Measurements from ENCODE around the gene MLXIP.

The MLXIP gene

DNA sequence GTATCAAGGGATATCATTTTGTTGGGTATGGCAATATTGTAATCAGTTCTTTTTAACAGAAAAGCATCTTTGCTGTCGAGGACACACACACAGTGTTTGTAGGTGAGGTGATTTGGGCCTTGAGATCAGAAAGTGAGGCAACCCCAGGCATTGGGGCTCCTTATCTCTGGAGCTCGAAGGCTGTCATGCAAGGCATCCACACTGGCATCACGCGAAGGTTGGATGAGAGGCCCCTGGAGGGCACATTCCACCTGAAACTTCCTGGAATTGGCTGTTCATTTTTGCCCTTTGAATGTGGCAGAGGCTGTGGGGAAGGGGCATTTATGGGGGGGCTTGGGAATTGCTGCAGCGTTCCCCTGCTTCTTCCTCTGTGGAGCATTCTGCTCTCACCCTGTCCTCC lies 49.9 kb downstream of the MLXIP start:
- DNase-seq, result no peak

DNA sequence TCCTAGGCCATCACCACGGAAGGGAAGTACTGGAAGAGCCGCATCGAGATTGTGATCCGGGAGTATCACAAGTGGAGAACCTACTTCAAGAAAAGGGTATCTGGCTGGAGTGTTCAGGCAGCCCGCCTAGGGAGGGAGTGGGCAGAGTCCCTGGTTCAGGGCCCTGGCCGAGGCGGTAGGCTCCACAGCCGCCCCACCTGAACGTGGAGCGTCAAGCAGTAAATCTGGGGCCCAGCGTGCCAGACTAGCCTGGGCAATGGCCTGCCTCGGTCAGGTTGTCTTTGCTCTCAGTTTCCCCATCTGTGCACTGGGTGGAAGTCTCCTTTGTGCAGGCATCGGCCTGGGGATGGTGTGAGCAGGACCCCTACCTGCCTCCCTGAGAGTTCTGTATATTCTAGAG lies 50.6 kb downstream of the MLXIP start:
- DNase-seq, result no peak

DNA sequence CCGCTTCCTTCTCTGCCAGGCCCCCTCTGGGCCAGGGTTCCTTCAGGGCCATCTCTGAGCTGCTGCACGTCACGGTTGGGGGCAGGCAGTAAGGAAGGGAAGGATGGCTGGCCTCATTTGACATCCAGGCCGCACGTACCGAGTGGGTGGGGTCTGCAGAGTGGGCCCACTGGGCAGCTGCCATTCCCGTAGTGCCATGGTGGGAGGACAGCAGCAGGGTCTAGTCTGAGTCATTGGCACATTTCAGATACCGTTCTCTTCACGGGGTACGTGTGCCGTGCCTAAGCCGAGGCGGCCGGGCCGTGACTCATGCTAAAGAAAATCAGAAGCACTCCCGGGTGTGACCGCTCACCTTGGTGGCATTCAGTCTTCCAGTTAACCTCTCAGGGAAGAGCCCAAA lies 51.6 kb downstream of the MLXIP start:
- no peak for DNase-seq

DNA sequence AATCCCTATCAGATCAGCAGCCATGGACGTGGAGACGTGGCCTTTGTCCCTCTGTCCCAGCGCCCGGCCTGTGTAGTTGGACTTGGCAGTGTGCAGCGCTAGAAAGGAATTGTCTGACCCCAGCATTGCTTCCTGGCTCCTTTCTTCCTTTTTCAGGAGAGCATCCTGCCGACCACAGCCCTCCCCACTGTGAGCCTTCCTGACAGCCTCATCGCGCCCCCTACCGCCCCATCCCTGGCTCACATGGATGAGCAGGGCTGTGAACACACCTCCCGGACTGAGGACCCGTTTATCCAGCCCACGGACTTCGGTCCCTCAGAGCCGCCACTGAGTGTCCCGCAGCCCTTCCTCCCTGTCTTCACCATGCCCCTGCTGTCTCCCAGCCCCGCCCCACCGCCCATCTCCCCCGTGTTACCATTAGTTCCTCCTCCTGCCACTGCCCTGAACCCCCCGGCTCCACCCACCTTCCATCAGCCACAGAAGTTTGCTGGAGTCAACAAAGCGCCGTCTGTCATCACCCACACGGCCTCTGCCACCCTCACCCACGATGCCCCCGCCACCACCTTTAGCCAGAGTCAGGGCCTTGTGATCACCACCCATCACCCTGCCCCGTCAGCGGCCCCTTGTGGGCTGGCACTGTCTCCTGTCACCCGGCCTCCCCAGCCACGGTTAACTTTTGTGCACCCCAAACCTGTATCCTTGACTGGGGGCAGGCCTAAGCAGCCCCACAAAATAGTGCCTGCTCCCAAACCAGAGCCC lies 54.8 kb downstream of the MLXIP start:
- no peak for DNase-seq

DNA sequence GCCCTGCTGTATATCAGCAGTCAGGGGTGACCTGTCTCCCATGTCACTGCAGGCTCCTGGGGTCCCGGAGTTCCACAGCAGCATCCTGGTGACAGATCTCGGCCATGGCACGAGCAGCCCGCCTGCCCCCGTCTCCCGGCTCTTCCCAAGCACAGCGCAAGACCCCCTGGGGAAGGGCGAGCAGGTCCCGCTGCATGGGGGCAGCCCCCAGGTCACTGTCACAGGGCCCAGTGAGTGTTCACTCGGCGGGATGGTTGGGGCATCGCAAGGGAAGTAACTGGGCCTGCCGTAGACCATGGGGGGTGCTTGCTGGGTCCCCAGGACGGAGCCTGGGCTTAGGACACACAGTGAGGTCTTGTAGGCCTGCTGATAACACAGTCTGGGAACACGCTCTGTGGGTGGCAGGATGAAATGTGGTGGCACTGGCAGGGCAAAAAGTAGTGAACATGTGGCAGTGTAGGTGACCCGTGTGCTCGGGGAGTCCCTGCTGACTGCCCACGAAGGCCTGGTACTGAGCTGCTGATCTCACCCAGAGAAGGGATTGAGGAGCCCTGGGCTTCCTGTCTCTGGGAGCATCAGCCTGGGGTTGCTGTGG lies 57.0 kb downstream of the MLXIP start:
- no peak for DNase-seq

DNA sequence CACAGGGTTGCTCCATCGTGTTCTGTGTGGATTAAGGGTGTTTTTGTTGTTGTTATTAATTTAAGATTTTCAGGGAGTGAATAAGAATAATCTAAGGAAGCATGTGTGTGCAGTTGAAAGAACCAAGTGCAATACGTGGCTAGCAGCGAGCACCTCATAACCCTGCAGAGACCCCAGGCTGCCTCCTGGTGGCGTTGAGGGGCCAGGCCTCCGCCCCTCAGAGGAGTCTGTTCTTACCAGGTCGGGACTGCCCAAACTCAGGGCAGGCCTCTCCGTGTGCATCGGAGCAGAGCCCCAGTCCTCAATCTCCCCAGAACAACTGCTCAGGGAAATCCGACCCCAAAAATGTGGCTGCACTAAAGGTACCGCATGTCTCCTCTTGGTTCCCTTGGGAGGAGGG lies 58.7 kb downstream of the MLXIP start:
- DNase-seq, result no peak

DNA sequence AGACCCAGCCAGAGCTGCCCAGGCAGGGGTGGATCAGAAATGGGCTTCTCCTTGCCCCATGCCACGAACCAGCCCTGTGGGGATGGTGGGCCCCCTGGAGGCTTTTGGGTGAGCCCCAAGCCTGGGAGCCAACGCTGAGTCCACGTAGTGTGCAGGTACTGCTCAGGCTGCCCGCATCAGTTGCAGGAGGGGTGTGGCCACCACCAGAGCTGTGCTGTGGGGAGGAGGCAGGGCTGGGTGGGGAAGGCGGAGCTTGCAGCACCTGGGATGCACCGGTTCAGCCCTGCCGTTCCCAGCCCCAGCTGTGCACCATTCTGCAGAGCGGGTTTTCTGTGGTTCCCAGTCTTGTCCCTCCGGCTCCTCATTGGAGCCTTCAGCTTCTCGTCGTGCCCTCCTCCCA lies 59.1 kb downstream of the MLXIP start:
- no peak for DNase-seq

DNA sequence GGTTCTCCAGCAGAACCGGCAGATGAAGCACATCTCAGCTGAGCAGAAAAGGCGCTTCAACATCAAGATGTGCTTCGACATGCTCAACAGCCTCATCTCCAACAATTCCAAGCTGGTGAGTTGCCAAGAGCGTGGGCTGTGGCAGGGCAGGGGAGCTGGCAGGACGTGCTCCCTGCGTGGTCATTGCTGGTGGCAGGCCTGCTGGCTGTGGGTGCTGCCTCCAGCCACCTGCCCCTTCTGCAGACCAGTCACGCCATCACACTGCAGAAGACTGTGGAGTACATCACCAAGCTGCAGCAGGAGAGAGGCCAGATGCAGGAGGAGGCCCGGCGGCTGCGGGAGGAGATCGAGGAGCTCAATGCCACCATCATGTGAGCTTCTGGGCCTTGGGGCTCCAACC lies 59.6 kb downstream of the MLXIP start:
- DNase-seq, result no peak

DNA sequence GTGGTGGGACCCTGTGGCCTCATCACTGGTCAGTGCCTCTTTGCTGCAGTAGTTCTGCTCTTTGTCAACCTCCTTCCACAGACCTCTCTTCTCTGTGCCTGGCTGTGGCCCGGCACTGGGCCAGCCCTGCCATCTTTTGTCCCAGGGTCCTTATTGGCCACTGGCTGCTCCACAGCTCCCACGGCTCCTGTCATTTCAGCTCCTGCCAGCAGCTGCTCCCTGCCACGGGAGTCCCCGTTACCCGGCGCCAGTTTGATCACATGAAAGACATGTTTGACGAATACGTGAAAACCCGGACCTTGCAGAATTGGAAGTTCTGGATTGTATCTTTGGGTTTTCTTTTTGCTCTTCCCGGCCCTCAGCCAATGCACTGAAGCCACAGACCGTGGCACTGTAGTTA lies 60.1 kb downstream of the MLXIP start:
- DNase-seq, result no peak

DNA sequence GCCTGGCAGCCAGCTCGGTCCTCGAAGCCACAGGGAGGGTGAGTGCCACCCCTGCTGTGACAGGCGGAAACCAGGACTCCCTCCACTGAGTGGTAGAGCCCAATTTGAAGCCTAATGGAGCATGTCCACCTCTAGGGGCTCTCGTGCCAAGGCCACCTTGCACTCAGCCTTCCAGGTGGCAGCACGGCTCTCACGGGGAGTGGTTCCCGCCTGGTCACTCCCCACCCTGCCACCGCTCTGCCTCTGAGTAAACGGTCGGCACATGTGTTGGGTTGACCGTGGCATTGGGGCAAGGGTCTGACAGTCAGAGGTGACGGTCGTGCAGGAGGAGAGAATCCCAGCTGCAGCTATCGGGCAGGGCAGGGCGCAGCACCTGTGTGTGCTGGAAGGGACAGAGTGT lies 60.7 kb downstream of the MLXIP start:
- DNase-seq, result no peak

DNA sequence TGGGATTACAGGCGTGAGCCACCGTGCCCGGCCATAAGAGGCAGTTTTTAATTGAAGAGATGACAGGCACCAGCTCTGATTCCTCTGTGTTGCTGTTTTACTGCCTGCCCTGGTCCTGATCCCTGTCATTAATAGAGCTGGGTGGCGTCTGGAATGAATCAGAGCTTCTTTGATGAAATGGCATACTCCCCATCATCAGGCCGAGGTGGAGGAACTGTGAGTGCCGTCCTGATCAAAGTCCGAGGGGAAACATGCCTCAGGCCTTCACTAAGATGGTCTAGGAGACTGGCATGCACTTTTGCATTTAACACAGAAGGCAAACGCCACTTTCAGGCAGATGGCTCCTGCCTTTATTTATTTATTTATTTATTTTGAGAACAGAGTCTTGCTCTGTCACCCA lies 61.4 kb downstream of the MLXIP start:
- DNase-seq, result no peak

DNA sequence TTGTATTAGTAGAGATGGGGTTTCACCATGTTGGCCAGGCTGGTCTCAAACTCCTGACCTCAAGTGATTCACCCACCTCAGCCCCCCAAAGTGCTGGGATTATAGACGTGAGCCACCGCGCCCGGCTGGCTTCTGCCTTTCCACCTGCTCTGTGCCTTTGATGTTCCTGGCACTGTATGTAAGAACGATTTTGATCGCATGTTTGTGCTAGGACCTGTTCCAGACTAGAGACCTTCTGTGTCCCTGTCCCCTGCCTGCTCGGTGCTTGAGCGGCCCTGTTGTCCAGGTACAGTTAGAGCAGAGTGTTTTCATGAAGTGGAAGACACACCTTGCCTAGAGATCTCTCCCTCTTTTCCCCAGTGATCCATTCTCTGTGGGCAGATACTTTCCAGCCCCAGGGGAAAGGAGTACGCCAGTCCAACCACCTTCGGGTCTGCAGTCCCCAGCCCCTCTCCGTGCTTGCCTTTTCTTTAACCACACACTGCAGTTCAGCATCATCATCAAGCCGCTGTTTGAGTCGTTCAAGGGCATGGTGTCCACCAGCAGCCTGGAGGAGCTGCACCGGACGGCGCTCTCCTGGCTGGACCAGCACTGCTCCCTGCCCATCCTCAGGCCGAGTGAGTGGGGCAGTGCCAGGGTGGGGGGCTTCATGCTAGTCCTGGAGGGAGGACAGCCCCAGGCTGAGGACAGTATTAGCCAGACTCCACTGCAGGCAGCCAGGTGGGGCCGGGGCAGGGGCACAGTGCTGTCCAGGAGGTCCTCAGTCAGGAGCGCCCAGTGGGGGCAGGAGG lies 62.1 kb downstream of the MLXIP start:
- no peak for DNase-seq

DNA sequence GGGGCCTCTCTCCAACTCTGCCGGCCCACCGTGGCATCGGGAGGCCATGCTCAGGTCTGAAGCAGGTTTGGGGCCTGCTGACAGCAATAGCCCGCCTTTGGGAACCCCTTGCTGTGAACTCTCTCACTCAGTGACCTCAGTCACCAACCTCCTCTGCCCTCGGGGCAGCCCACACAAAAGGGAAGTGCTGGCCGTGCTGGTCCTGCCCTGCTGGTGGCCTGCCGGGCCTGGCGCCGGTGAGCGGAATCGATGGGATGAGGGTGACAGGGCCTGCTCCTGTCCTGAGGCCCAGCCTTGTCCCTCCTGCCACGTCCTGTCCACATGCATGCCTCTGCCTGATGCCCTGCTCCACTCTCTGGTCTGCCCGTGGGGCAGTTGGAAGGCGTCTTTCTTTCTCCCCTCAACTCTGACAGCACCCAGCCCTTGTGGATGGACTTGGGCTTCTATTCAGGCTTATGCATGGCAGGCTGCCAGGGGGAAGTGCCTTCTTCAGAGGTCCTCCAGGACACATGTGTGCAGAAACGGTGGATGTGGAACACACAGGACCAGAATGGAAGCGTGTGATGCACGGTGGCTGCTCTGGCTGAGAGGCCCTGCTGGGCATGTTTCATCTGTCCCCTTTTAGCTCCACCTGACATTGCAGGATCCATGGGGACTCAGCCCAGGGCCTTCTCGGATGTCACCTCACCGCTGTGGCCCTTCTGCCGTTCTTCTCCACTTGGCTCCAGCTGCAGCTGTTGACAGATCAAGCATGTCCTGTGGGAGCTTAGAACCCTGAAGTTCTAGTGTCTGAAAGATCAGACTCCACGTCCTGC lies 63.6 kb downstream of the MLXIP start:
- no peak for DNase-seq

DNA sequence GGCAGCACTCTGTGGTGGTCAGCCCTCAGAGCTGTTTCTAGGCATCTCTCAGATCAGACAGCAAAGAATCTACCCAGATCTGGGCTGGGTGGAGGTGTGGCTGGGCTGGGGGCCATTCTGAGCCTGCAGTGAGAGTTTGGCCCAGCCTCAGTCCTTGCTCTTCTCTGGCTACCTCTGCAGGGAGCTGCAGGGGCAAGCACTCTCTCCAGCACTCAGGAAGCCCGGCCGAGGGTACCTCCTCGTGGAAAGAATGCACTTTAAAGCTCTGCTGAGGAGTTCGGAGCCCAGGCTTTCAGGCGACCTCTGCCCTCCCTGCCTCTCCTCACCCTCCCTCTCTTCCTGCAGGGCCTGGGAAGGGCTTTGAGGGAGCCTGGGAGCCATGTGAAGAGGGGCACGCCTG lies 64.3 kb downstream of the MLXIP start:
- DNase-seq, result no peak

DNA sequence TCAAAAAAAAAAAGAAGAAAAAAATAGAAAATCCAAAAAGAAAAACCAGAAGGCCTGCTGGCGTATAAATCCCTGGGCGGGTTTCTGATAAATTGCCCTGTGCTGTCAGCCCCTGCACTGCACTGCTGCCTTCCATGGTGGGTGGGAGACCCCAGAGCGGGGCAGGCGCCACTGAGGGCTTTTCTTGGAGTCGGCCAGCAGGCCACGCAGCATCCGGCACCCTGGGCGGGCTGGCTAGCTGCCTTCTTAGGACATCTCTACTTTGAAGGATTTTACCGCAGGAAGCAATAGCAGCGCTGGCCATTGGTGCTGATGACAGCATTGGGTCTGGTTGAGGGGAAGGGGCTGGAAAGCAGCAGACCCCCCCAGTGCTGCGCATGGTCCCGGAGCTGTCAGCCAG lies 66.3 kb downstream of the MLXIP start:
- no peak for DNase-seq

DNA sequence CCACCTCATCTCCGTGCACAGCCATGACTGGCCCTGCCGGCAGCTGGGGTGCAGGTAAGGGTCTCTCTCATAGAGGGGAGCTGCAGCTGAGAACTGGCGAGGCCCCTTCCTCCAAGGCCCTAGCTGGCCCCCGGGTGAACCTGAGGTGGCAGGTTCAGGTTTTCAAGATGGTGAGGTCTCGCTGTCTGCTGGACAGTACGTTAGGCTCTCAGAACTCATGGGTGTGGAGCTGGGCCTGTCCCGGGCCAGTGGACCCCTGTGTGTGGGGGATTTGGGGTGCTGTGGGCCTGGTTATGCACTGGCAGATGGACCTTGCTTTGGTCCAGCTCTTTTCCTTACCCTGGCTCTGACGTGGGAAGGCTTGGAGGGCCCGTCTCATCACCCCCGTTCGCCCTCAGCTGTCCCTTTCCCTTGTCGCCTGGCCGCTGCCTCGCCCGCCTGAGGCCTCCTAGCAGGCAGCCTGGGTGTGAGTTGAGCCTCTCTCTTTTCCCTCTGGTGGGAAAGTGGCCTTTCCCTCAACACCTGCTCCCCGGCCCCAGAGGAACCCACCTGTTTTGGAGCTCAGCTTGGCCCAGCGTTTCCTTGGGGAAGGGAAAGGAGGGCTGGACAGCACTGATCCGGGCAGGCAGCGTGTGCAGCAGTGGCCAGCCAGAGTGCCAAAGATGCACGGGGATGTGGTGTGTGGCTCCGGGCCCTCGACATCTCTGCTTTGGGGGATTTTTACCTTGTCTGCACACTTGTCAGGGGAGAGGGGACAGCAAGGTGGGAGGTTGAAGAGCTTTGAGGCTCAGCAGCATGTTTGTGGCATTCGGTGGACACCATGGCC lies 67.2 kb downstream of the MLXIP start:
- no peak for DNase-seq

DNA sequence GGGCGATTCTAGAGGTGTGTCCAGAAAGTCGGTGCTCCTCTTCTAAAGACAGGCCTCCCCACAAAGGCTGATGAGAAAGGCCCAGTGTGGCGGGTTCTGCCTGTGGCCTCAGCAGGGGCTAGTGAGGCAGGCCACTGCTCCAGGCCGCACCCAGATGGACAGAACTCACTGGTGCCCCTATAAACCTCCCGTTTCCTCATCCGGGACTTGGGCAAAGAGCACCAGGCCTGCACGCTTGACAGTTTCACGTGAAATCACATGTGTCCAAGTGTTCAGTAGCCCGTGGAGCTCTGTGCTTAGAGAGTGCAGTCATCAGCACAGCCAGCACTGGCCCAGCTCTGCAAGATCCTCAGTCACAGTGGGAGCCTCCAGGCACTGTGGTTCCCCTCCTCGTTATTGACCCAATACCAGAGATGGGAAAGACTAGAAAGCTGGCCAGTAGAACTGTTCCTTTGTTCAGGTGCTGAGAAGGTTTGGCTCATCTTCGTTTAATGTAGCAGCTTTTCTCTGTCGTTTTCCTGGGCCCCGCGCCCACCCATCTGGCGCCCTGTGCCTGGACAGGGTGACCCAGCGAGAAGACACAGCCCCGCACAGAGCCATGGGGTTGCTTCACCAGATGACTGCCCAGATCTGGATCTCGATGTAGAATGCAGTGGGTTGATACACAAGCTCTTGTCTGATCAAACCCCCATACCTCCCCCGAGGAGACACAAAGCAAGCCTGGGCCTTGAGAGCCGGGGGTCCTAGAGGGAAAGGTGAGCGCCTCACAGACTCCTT lies 69.1 kb downstream of the MLXIP start:
- DNase-seq, result no peak

DNA sequence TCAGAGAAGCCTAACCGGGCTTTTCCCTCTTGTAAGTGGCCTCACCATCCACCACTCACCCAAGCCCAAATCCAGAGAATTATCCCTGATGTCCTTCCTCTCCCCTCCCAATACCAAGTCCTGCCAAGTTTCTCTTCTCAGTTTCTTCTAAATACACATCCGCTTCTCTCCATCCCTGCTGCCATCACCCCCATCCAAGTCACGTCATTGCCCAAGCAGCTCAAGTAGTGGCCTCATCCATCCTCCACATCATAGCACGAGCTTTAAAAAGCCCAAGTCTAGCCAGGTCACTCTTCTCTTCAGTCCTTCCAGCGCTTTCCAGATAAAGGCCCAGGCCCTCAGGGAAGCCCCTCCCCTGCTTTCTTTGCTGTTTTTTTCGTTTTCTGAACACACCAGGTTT lies 70.1 kb downstream of the MLXIP start:
- no peak for DNase-seq

DNA sequence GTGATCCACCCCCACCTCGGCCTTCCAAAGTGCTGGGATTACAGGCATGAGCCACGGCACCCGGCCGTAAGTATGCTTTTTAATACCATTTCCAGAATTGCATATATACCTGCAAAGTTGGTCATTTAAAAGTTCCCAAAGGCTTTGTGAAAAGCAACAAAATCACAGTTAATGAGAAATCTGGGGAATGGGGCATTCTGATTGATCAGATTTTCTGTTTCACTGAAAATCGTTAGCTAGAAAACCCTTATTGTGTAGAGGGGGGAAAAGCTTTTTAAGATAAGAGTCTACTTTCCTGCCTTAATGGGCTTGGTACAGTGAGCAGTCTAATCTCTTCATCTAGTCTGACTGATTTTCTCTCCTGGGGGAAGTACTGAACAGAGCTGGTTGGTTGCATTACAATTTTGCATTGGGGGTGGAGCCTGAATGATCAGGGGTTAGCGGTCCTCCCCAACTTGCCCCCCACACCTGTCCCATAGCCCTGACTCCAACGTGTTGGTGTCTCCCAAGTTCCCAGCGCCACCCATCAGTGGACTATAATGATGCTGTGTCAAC lies 71.6 kb downstream of the MLXIP start:
- DNase-seq, result no peak

DNA sequence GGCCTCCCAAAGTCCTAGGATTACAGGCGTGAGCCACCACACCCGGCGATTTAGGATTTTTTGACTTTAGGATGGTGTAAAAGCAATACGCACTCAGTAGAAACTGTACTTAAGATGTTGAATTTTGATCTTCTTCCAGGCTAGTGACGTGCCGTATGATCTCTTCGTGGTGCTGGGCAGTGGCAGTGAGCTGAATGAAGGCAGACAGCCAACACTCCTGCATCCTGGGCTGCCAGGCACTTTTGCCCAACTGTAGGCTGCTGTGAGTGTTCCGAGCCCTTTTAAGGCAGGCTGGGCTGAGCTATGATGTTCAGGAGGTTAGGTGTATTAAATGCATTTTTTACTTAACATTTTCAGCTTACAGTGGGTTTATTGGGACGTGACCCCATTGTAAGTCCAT lies 74.2 kb downstream of the MLXIP start:
- DNase-seq, result no peak

DNA sequence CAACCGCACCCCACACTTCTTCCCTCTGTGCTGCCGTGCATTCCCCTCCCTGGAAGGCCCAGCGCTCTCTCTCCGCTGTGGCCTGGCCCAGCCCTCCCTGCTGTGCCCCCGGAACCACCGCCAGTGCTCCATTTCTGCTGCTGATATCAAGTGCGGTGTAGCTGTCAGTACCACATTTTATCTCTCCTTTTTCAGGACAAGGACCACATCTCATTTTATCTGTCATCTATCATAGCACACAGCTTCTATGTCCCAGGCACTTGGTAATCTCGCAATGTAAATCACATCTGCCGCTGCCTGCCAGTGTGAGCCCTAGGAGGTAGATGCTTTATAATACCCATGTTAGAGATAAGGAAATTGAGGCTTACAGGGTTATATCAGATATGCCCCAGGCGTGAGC lies 77.1 kb downstream of the MLXIP start:
- DNase-seq, result no peak
